GM12892 (cell line): ENCODE measurements around the gene SIM2.

Experiments
- POLR2A ChIP-seq: IDR thresholded peaks from 2 replicates; pipeline ENCODE4 v1.6.1; 2011; ENCODE audit warnings: low read depth, low read length, control low read depth
- POLR2AphosphoS5 ChIP-seq: IDR thresholded peaks from 2 replicates; pipeline ENCODE4 v1.6.1; 2011; ENCODE audit warnings: low read depth, low read length, control low read depth

- no peak for TF ChIP-seq POLR2AphosphoS5
- TF ChIP-seq POLR2A = no peak
These were observed 3.7 kb upstream of the SIM2 start for GRCh38 chr21:36695283-36695634.
